ENCODE measurements around the gene CD1C.
"Not testable (repeated sequence)": the region's sequence is repeated elsewhere in the genome, so short reads cannot be mapped to it uniquely, and the experiment has no call there.

Gene CD1C

GRCh38 chr1:158289811-158290210 is at the start of gene CD1C:
Gene CD1C, plus strand, starts transcription at chr1:158289923. Its CDS starts 142 bp downstream, at chr1:158290065.
- no peak for DNase-seq (ENCODE audit: low spot score in 2 of 2)
- Histone ChIP-seq H3K9me3 (no peaks in the 10 kb centered on the region), H3K36me3 (replicated peaks) (no peaks in the 10 kb centered on the region), H3K4me3 (no peak within 1 kb of the TSS), H3K4me1 (no peaks in the 10 kb centered on the region), H3K27me3 (ENCODE audit: low read depth) (no peaks in the 10 kb centered on the region)
- in situ Hi-C loops (cut with MboI; ENCODE audit: low sequenced_read_pairs) = no loop called here

GRCh38 chr1:158246650-158247049 is 43.1 kb upstream of the CD1C start:
- in situ Hi-C loops (cut with MboI; ENCODE audit: low sequenced_read_pairs) = no loop called here
- peaks cover 7% of the 10 kb centered on the region; the same call in 1 of the 2 replicates for H3K27me3 ChIP-seq (ENCODE audit: low read depth)
- H3K36me3 ChIP-seq (replicated peaks) = no peaks in the 10 kb centered on the region
- no peak for DNase-seq (ENCODE audit: low spot score in 2 of 2)
- no peak overlapping the region for H3K4me3 ChIP-seq
- no peaks in the 10 kb centered on the region for H3K4me1 ChIP-seq
- H3K9me3 ChIP-seq = no peaks in the 10 kb centered on the region

GRCh38 chr1:158248118-158248517 is 41.6 kb upstream of the CD1C start:
- in situ Hi-C loops (cut with MboI; ENCODE audit: low sequenced_read_pairs) = no loop called here
- no peaks in the 10 kb centered on the region for H3K9me3 ChIP-seq
- no peak for DNase-seq (ENCODE audit: low spot score in 2 of 2)
- H3K4me1 ChIP-seq = no peaks in the 10 kb centered on the region
- H3K27me3 ChIP-seq (ENCODE audit: low read depth) = peaks cover 7% of the 10 kb centered on the region; the same call in 1 of the 2 replicates
- H3K36me3 ChIP-seq (replicated peaks) = no peaks in the 10 kb centered on the region
- no peak overlapping the region for H3K4me3 ChIP-seq

GRCh38 chr1:158248771-158249170 is 41.0 kb upstream of the CD1C start:
- H3K4me1 ChIP-seq = no peaks in the 10 kb centered on the region
- no peaks in the 10 kb centered on the region for H3K36me3 ChIP-seq (replicated peaks)
- in situ Hi-C loops (cut with MboI; ENCODE audit: low sequenced_read_pairs) = no loop called here
- DNase-seq (ENCODE audit: low spot score in 2 of 2) = no peak
- H3K27me3 ChIP-seq (ENCODE audit: low read depth) = peaks cover 7% of the 10 kb centered on the region; the same call in 1 of the 2 replicates
- no peak overlapping the region for H3K4me3 ChIP-seq
- no peaks in the 10 kb centered on the region for H3K9me3 ChIP-seq

- peaks cover 7% of the 10 kb centered on the region; the same call in 1 of the 2 replicates for H3K27me3 ChIP-seq (ENCODE audit: low read depth)
- no peaks in the 10 kb centered on the region for H3K4me1 ChIP-seq
- DNase-seq (ENCODE audit: low spot score in 2 of 2) = no peak
- in situ Hi-C loops (cut with MboI; ENCODE audit: low sequenced_read_pairs) = no loop called here
- no peaks in the 10 kb centered on the region for H3K36me3 ChIP-seq (replicated peaks)
- no peak overlapping the region for H3K4me3 ChIP-seq
- no peaks in the 10 kb centered on the region for H3K9me3 ChIP-seq
Observed at GRCh38 chr1:158249646-158250045, 40.1 kb upstream of the CD1C start.

- in situ Hi-C loops (cut with MboI; ENCODE audit: low sequenced_read_pairs) = no loop called here
- H3K4me3 ChIP-seq = no peak overlapping the region
- no peaks in the 10 kb centered on the region; the same call in 1 of the 2 replicates for H3K27me3 ChIP-seq (ENCODE audit: low read depth)
- no peaks in the 10 kb centered on the region for H3K36me3 ChIP-seq (replicated peaks)
- H3K4me1 ChIP-seq = no peaks in the 10 kb centered on the region
- H3K9me3 ChIP-seq = no peaks in the 10 kb centered on the region
- DNase-seq (ENCODE audit: low spot score in 2 of 2) = no peak
Observed at GRCh38 chr1:158251163-158251562, 38.6 kb upstream of the CD1C start.

GRCh38 chr1:158255656-158256055 is 34.1 kb upstream of the CD1C start:
- no peak for DNase-seq (ENCODE audit: low spot score in 2 of 2)
- in situ Hi-C loops (cut with MboI; ENCODE audit: low sequenced_read_pairs) = no loop called here
- Histone ChIP-seq H3K4me3 (no peak overlapping the region), H3K4me1 (no peaks in the 10 kb centered on the region), H3K36me3 (replicated peaks) (no peaks in the 10 kb centered on the region), H3K27me3 (ENCODE audit: low read depth) (peaks cover 2% of the 10 kb centered on the region; the same call in 1 of the 2 replicates), H3K9me3 (no peaks in the 10 kb centered on the region)

- H3K4me1 ChIP-seq; DNase-seq (ENCODE audit: low spot score in 2 of 2); H3K9me3 ChIP-seq; H3K27me3 ChIP-seq (ENCODE audit: low read depth); H3K36me3 ChIP-seq (replicated peaks); H3K4me3 ChIP-seq; in situ Hi-C loops (cut with MboI; ENCODE audit: low sequenced_read_pairs): not testable (repeated sequence)
Observed at GRCh38 chr1:158256747-158257146, 33.0 kb upstream of the CD1C start.

- Histone ChIP-seq H3K36me3 (replicated peaks) (no peaks in the 10 kb centered on the region), H3K4me3 (no peak overlapping the region), H3K27me3 (ENCODE audit: low read depth) (peaks cover 2% of the 10 kb centered on the region; the same call in 1 of the 2 replicates), H3K4me1 (no peaks in the 10 kb centered on the region), H3K9me3 (no peaks in the 10 kb centered on the region)
- in situ Hi-C loops (cut with MboI; ENCODE audit: low sequenced_read_pairs) = no loop called here
- no peak for DNase-seq (ENCODE audit: low spot score in 2 of 2)
Observed at GRCh38 chr1:158257888-158258287, 31.8 kb upstream of the CD1C start.

- in situ Hi-C loops (cut with MboI; ENCODE audit: low sequenced_read_pairs) = no loop called here
- DNase-seq (ENCODE audit: low spot score in 2 of 2) = no peak
- Histone ChIP-seq H3K36me3 (replicated peaks) (no peaks in the 10 kb centered on the region), H3K4me3 (no peak overlapping the region), H3K4me1 (no peaks in the 10 kb centered on the region), H3K27me3 (ENCODE audit: low read depth) (peaks cover 2% of the 10 kb centered on the region; the same call in 1 of the 2 replicates), H3K9me3 (no peaks in the 10 kb centered on the region)
Observed at GRCh38 chr1:158259117-158259516, 30.6 kb upstream of the CD1C start.

- H3K36me3 ChIP-seq (replicated peaks) = no peaks in the 10 kb centered on the region
- H3K4me3 ChIP-seq = no peak overlapping the region
- no peak for DNase-seq (ENCODE audit: low spot score in 2 of 2)
- no peaks in the 10 kb centered on the region for H3K9me3 ChIP-seq
- in situ Hi-C loops (cut with MboI; ENCODE audit: low sequenced_read_pairs) = no loop called here
- H3K27me3 ChIP-seq (ENCODE audit: low read depth) = no peaks in the 10 kb centered on the region
- no peaks in the 10 kb centered on the region for H3K4me1 ChIP-seq
Observed at GRCh38 chr1:158272681-158273080, 17.0 kb upstream of the CD1C start.

- DNase-seq (ENCODE audit: low spot score in 2 of 2) = no peak
Observed at GRCh38 chr1:158274797-158275196, 14.9 kb upstream of the CD1C start.

GRCh38 chr1:158282421-158282820 is 7.3 kb upstream of the CD1C start:
- DNase-seq (ENCODE audit: low spot score in 2 of 2); H3K36me3 ChIP-seq (replicated peaks); H3K9me3 ChIP-seq; in situ Hi-C loops (cut with MboI; ENCODE audit: low sequenced_read_pairs); H3K4me1 ChIP-seq; H3K4me3 ChIP-seq; H3K27me3 ChIP-seq (ENCODE audit: low read depth): not testable (repeated sequence)

More at GRCh38 chr1:158274797-158275196, 14.9 kb upstream of the CD1C start:
- in situ Hi-C loops (cut with MboI; ENCODE audit: low sequenced_read_pairs) = no loop called here
- H3K9me3 ChIP-seq = no peaks in the 10 kb centered on the region
- no peaks in the 10 kb centered on the region for H3K27me3 ChIP-seq (ENCODE audit: low read depth)
- H3K4me1 ChIP-seq = no peaks in the 10 kb centered on the region
- no peak overlapping the region for H3K4me3 ChIP-seq
- H3K36me3 ChIP-seq (replicated peaks) = no peaks in the 10 kb centered on the region

GRCh38 chr1:158283965-158284364 is 5.8 kb upstream of the CD1C start:
- Histone ChIP-seq H3K4me1 (no peaks in the 10 kb centered on the region), H3K36me3 (replicated peaks) (no peaks in the 10 kb centered on the region)
- in situ Hi-C loops (cut with MboI; ENCODE audit: low sequenced_read_pairs) = no loop called here

GRCh38 chr1:158285756-158286241 is 3.9 kb upstream of the CD1C start:
- Histone ChIP-seq H3K36me3 (replicated peaks) (no peaks in the 10 kb centered on the region), H3K27me3 (ENCODE audit: low read depth) (no peaks in the 10 kb centered on the region), H3K4me3 (no peak overlapping the region), H3K4me1 (no peaks in the 10 kb centered on the region), H3K9me3 (no peaks in the 10 kb centered on the region; the same call in 1 of the 2 replicates)
- in situ Hi-C loops (cut with MboI; ENCODE audit: low sequenced_read_pairs) = no loop called here
- DNase-seq (ENCODE audit: low spot score in 2 of 2) = no peak

More at GRCh38 chr1:158283965-158284364, 5.8 kb upstream of the CD1C start:
- H3K9me3 ChIP-seq = no peaks in the 10 kb centered on the region; the same call in 1 of the 2 replicates
- H3K27me3 ChIP-seq (ENCODE audit: low read depth) = no peaks in the 10 kb centered on the region
- no peak overlapping the region for H3K4me3 ChIP-seq
- DNase-seq (ENCODE audit: low spot score in 2 of 2) = no peak
